GM19397 (cell line): Measurements from ENCODE around the gene CACNB3.
"Not testable (repeated sequence)": the region's sequence is repeated elsewhere in the genome, so short reads cannot be mapped to it uniquely, and the experiment has no call there.

ENCODE experiments used
- ATAC-seq: cut with Tn5 transposase; IDR thresholded peaks from one replicate; pipeline ENCODE4 v1.9.1; 2021; ENCODE audit warnings: mild to moderate bottlenecking, moderate library complexity; ENCODE audit not compliant: unreplicated experiment

The CACNB3 gene

DNA sequence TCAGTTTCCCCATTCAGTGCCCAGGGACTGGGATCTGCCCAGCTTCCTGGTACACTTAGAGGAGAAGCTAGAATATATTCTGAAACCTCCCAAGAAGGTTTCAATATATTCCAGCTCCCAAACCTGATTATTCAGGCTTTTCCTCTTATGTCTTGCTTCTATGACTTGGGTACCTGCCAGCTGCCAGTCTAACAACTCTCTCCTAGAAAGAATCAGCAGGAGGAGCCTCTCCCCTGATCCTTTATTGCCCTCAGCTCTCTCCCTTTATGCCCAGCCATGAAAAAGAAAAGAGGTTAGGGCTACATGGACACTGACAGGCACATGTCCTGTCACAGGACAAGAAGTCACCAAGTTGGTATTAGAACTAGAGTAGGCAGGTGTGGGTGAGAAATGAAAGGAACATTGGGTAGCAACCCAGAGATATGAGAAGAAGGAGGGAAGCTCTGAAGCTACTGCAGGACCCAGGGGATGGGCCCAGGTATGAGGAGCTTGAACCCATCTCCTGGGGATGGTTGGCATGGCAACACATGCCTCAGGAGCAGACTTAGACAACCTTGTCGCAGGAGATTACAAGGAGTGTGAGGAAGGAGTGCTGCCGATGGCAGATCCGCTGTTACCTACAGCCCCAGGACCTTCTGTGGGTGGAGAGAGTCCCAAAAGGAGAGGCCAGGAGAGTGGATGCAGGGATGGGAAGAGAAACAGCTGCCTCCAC is 2.0 kb upstream of the CACNB3 start:
- ATAC-seq: no peak

- ATAC-seq: no peak
Observed at GRCh38 chr12:48818831-48819590, 715 bp downstream of the CACNB3 start.

GRCh38 chr12:48819986-48820725 is 1.9 kb downstream of the CACNB3 start:
- ATAC-seq: no peak

DNA sequence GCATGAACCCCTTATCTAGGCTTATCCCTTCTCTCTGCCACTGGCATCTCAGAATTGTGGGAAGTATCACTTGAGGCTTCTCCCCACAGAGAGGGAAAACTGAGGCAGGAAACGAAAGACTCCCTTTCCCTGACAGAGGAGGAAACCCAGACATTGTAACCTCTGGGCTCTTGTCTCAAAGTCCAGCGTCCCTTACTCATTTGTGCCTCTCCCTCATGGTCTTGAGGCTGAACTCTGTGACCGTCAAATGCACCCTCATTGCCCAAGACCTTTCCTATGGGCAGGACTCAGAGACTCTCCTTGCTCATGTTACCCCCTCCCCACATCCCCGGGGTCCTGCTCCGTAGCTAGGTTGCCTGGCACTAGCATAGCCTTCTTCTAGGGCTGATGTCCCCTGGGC is 3.8 kb downstream of the CACNB3 start:
- no peak for ATAC-seq

- no peak for ATAC-seq
Observed at GRCh38 chr12:48822711-48823110, 4.4 kb downstream of the CACNB3 start.

GRCh38 chr12:48823281-48823680 is 5.0 kb downstream of the CACNB3 start:
- no peak for ATAC-seq

DNA sequence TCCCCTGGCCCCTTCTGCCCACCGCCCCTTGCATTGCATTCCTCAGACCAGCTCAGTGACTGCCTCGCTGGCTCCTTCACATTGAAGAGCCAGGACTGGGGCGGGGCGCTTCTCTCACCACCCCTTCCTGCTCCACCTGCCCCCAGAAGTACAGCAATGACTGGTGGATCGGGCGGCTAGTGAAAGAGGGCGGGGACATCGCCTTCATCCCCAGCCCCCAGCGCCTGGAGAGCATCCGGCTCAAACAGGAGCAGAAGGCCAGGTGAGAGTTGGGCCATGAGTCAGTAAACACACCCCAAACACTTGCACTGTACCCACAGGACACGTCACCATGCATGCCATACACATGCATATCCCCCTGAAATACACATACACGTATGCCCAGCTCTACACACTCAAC is 5.8 kb downstream of the CACNB3 start:
- ATAC-seq: no peak

DNA sequence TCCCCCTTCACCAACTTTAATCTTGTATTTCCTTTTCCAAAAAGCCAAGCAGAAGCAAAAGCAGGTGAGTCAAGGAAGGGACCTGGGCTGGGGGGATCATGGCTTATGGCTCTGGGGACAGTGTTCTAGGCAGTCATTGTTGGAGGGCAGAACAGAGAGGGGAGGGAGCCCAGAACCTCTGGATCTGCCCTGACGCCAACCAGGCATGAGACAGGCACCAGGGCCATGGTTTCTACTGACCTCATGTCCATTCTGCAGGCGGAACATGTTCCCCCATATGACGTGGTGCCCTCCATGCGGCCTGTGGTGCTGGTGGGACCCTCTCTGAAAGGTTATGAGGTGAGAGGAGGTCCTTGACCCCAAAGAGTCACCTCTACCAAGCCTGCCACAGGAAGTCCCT is 6.6 kb downstream of the CACNB3 start:
- ATAC-seq: no peak

DNA sequence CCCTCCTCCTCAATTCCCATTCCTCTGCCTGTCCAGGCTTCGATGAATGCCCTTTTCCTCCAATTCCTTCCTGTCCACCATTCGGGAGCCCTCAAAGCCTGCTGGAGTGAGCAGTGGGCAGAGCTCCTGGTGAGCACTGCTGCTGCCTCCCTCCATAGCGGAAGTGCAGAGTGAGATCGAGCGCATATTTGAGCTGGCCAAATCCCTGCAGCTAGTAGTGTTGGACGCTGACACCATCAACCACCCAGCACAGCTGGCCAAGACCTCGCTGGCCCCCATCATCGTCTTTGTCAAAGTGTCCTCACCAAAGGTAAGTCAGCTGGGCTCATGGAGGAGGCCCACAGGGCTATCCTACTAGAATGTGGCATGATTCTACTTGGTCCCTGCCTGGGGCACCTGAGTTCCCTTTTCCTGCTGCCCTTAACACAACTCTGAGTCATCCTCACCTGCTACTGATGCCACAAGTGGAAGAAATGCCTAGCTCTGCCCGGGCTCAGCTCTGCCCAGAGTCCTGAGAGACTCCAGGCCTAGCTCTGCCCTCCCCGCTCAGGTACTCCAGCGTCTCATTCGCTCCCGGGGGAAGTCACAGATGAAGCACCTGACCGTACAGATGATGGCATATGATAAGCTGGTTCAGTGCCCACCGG is 8.0 kb downstream of the CACNB3 start:
- no peak for ATAC-seq

DNA sequence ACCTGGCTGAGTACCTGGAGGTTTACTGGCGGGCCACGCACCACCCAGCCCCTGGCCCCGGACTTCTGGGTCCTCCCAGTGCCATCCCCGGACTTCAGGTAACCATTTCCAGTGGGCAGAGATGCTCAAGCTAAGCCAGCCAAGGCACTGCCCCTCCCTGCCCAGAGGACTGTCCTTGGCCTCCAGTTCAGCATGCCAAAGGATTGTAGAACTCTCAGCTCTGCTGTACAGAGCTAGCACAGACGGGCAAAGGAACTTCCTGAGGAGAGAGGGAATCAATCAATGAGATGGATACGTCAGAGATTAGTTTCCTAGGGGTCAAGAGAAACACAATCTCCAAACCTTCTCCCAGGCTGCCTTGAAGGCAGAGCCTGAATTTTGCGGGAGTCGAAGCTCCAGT is 8.7 kb downstream of the CACNB3 start:
- no peak for ATAC-seq

DNA sequence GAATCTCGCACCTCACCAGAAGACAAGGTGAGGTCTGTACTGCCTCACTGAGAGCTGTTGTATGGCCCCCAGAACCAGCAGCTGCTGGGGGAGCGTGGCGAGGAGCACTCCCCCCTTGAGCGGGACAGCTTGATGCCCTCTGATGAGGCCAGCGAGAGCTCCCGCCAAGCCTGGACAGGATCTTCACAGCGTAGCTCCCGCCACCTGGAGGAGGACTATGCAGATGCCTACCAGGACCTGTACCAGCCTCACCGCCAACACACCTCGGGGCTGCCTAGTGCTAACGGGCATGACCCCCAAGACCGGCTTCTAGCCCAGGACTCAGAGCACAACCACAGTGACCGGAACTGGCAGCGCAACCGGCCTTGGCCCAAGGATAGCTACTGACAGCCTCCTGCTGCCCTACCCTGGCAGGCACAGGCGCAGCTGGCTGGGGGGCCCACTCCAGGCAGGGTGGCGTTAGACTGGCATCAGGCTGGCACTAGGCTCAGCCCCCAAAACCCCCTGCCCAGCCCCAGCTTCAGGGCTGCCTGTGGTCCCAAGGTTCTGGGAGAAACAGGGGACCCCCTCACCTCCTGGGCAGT is 9.3 kb downstream of the CACNB3 start:
- no peak for ATAC-seq

GRCh38 chr12:48828293-48828692 is 10.0 kb downstream of the CACNB3 start:
- ATAC-seq: no peak

DNA sequence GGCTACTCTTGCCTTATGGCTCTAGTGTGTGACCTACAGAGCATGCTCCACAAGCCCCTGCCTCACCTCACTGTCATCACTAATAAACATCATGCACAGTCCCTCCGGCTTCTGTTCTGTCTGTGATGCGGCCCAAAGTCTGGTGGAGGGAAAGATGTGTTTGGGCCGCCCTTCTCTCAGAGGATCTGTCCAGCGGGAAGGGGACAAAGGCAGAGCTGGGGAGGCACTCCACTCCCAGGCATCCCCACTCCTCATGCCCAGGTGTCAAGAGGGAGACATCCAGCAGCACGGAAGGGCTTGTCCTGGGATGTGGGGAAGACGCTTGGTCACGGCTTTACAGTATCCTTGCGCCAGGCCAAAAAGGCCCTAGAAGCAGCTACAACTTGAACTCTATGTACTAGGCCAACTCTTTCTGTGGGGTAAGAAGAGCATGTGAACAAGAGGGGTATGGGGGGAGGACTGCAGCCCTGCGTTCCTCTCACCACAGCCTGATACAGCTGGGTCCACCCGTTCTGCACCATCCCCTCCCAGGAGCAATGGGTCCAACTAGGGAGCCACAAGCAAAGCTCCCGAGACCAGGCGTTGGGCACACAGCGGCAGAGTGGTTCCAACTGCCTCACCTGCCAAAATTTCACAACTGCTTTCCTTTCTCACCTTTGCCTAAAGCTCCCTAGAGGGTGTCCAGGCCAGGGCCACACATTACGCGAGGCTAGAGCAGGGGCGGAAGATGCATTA is 10.7 kb downstream of the CACNB3 start:
- ATAC-seq: no peak

GRCh38 chr12:48831257-48831656 is 13.0 kb downstream of the CACNB3 start:
- ATAC-seq: no peak

- ATAC-seq: no peak
Observed at GRCh38 chr12:48832321-48833060, 14.2 kb downstream of the CACNB3 start.

DNA sequence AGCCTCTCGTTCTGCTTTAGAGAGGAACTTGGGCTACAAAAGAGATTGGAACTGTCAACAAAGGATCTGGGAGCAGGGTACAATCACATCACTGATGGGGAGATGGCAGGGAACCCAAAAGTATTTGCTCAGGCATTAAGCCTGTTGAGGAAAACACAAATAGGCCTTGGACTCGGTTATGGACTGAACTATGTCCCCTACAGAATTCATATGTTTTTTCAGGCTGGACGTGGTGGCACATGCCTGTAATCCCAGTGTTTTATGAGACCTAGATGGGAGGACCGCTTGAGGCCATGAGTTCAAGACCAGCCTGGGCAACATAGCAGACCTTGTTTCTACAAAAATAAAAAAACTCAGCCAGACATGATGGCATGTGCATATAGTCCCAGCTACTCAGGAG is 19.8 kb downstream of the CACNB3 start:
- no peak for ATAC-seq

GRCh38 chr12:48842021-48842420 is 23.7 kb downstream of the CACNB3 start:
- ATAC-seq: not testable (repeated sequence)

DNA sequence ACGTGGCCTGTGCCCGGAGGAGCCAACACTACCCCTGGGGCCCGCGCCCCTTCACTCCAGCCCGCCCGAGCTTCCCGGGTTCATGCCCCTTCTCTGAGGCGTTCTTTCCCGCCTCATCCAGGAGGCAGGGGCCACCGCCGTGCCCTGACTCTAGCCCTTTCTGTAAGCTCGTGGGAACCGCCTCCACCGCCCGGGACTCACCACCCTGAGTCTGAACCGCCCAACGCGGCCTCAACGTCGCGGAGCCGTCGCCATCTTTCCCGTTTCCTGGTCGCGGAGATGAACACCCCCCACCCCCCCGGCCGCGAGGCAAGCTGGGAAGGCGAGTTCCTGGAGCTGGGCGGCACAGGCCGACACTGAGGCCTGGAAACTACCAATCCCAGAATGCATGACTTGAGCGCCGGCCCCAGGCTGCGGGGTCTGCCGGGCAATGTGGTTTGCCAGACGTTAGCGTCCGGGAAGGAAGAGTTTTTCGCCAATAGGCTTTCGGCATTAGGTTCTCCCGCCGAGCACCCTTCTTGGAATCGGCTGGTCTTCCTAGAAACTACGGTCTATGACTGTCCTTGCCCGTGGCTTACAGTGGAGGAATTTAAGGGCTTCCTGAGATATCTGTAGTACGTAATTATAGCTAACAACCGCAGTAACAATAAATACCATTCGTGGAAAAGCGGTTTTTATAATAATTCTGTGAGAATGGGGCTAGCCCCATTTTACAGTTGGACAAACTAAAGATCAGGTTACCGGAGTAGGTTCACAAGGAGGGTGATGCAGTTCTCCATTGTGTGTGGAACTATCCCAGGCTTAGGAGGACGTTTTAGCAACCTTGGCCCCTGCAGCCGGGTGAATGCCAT is 33.8 kb downstream of the CACNB3 start, which contains the start of gene DDX23:
DDX23 (minus strand) TSS at position 281 of the 851 bp plus-strand sequence. CDS start 6,381 bp downstream, outside the sequence.
- ATAC-seq: peak; percentile 91
